GM19324 (cell line): ENCODE data around the gene MST1.

Experiments used
- ATAC-seq: cut with Tn5 transposase; IDR thresholded peaks from one replicate; pipeline ENCODE4 v1.9.1; 2021; ENCODE audit warnings: mild to moderate bottlenecking, moderate library complexity; ENCODE audit not compliant: unreplicated experiment, low FRiP score

Gene MST1

GRCh38 chr3:49689046-49689907 lies at the start of gene MST1, which contains the start of gene RNF123:
Gene MST1 (minus strand): TSS chr3:49689474. CDS start chr3:49688691, 783 bp downstream.
Gene RNF123 (plus strand): TSS chr3:49689557. CDS start chr3:49691166, 1,609 bp downstream.
- peak; percentile 68 for ATAC-seq

- no peak for ATAC-seq
These were observed 48.9 kb upstream of the MST1 start for GRCh38 chr3:49738067-49738713.

- ATAC-seq = no peak
These were observed 45.5 kb upstream of the MST1 start for GRCh38 chr3:49734752-49735151.

- no peak for ATAC-seq
These were observed 44.3 kb upstream of the MST1 start for GRCh38 chr3:49733551-49733950.

GRCh38 chr3:49732597-49732996 lies 43.3 kb upstream of the MST1 start:
- no peak for ATAC-seq

GRCh38 chr3:49729966-49730609 lies 40.8 kb upstream of the MST1 start:
- ATAC-seq = no peak

- ATAC-seq = no peak
These were observed 38.7 kb upstream of the MST1 start for GRCh38 chr3:49727924-49728361.

GRCh38 chr3:49727154-49727923 lies 38.1 kb upstream of the MST1 start:
- no peak for ATAC-seq

GRCh38 chr3:49725906-49726681 lies 36.8 kb upstream of the MST1 start:
- no peak for ATAC-seq

- no peak for ATAC-seq
These were observed 35.3 kb upstream of the MST1 start for GRCh38 chr3:49724586-49724985.

GRCh38 chr3:49723628-49724551 lies 34.6 kb upstream of the MST1 start, which contains the start of gene GMPPB:
Gene GMPPB (minus strand): TSS chr3:49723951. CDS start chr3:49723726, 225 bp downstream.
- ATAC-seq = peak; percentile 81

GRCh38 chr3:49723296-49723627 lies 34.0 kb upstream of the MST1 start:
- peak; percentile 4 for ATAC-seq

- ATAC-seq = no peak
These were observed 33.6 kb upstream of the MST1 start for GRCh38 chr3:49722896-49723295.

- ATAC-seq = no peak
These were observed 32.9 kb upstream of the MST1 start for GRCh38 chr3:49721896-49722781.

- ATAC-seq = no peak
These were observed 32.3 kb upstream of the MST1 start for GRCh38 chr3:49721596-49721895.

- ATAC-seq = no peak
These were observed 31.8 kb upstream of the MST1 start for GRCh38 chr3:49720855-49721595.

- ATAC-seq = peak; percentile 35
These were observed 30.1 kb upstream of the MST1 start, which contains the start of gene AMIGO3 for GRCh38 chr3:49719214-49719884. Gene AMIGO3 (minus strand): TSS chr3:49719684. CDS start chr3:49719465, 219 bp downstream.
